Endothelial cell of umbilical vein (primary cell): ENCODE data around the gene EXD3. TPM values are rescaled to one million over a fixed set of nuclear protein-coding genes. Genes with fewer than 3 reads are reported as not detected.
A peak's percentile ranks its signal among the peaks of the same experiment; 100 is the strongest.

Experiments
- BruUV-seq: library from RNA; stranded (reverse); fragments of 400-500 nt; replicated peaks from 2 replicates; lab custom pipeline; 2021; lab: Mats Ljungman, UMichigan
- CTCF ChIA-PET: fragments of 300-600, 350-600 bp; sonication (Branson Sonifier 250); formaldehyde crosslinking; loops from one replicate; lab custom pipeline; 2021; ENCODE audit warnings: antibody characterized with exemption, inconsistent platforms; lab: Charles Lee
- POLR2A ChIA-PET: fragments of 300-600, 350-600 bp; sonication (Branson Sonifier 250); formaldehyde crosslinking; loops from one replicate; lab custom pipeline; 2021; ENCODE audit warnings: antibody characterized with exemption, inconsistent platforms; lab: Charles Lee
- DNase-seq: peaks from one replicate; pipeline ENCODE4 v3.0.0-alpha.2; 2011; ENCODE audit warnings: low read depth, low spot score
- FAIRE-seq: peaks from 2 replicates; lab custom pipeline; 2011; peaks lifted over from hg19 to GRCh38; lab: Jason Lieb, UNC
- H2AFZ ChIP-seq: 2 replicates; pipeline ENCODE4 v1.6.0; 2012; ENCODE audit warnings: low read depth, low read length, control low read depth, inconsistent platforms
- H3K27ac ChIP-seq: 2 replicates; pipeline ENCODE4 v1.5.1; 2011; ENCODE audit warnings: low read depth, mild to moderate bottlenecking, control low read depth, low read length, moderate library complexity; ENCODE audit not compliant: insufficient read depth
- H3K27me3 ChIP-seq, 2 experiments: 2 replicates each; pipeline versions ENCODE4 v1.6.0 to v1.6.1; 2011; ENCODE audit warnings: low read length in 2 of 2, mixed read lengths in 1 of 2; ENCODE audit not compliant: control insufficient read depth in 2 of 2, insufficient read depth in 2 of 2
- H3K36me3 ChIP-seq, 2 experiments: 2 replicates in 1 of 2; 3 replicates in 1 of 2; pipeline ENCODE4 v1.5.1; 2011; ENCODE audit warnings: low read length in 2 of 2, mild to moderate bottlenecking in 1 of 2, moderate library complexity in 1 of 2; ENCODE audit not compliant: control insufficient read depth in 2 of 2, insufficient read depth in 2 of 2; ENCODE audit errors: extremely low read depth in 1 of 2
- H3K4me1 ChIP-seq: 3 replicates; pipeline ENCODE4 v1.5.1; 2011; ENCODE audit warnings: mild to moderate bottlenecking, low read length; ENCODE audit not compliant: control insufficient read depth, insufficient read depth; ENCODE audit errors: extremely low read depth
- H3K4me2 ChIP-seq: 2 replicates; pipeline ENCODE4 v1.6.1; 2011; ENCODE audit warnings: low read length, control low read depth, mixed read lengths; ENCODE audit not compliant: insufficient read depth
- H3K4me3 ChIP-seq, 3 experiments: fragments of 200-600 bp in 1 of 3; sonication (generic), shearing (Covaris generic) in 1 of 3; replicated peaks in 1 of 3; 2 replicates each; pipeline ENCODE4 v1.5.1; 2011 to 2016; ENCODE audit warnings: control low read depth in 3 of 3, low read length in 3 of 3, mild to moderate bottlenecking in 2 of 3, inconsistent platforms in 1 of 3, low read depth in 1 of 3, moderate library complexity in 1 of 3; ENCODE audit not compliant: insufficient read depth in 1 of 3
- H3K79me2 ChIP-seq: 2 replicates; pipeline ENCODE4 v1.6.0; 2012; ENCODE audit warnings: low read length, inconsistent platforms; ENCODE audit not compliant: control insufficient read depth, insufficient read depth
- H3K9ac ChIP-seq: replicated peaks from 2 replicates; pipeline ENCODE3; 2011; ENCODE audit warnings: low read length, control low read depth; ENCODE audit not compliant: insufficient read depth; ENCODE audit errors: extremely low read depth
- H3K9me1 ChIP-seq: replicated peaks from 3 replicates; pipeline ENCODE4 v1.6.0; 2011; ENCODE audit warnings: mild to moderate bottlenecking, low read length; ENCODE audit not compliant: control insufficient read depth, insufficient read depth; ENCODE audit errors: extremely low read depth
- H3K9me3 ChIP-seq: replicated peaks from 2 replicates; pipeline ENCODE4 v1.5.1; 2012; ENCODE audit warnings: low read length, inconsistent platforms; ENCODE audit not compliant: control insufficient read depth, insufficient read depth
- H4K20me1 ChIP-seq: replicated peaks from 2 replicates; pipeline ENCODE3; 2011; ENCODE audit warnings: mild to moderate bottlenecking, low read length; ENCODE audit not compliant: control insufficient read depth, insufficient read depth; ENCODE audit errors: extremely low read depth
- CTCF ChIP-seq, 2 donors: IDR thresholded peaks; 1 replicate in 1 of 2; 2 replicates in 1 of 2; pipeline ENCODE4 v1.5.1; 2011; ENCODE audit warnings: low read length in 2 of 2, mild to moderate bottlenecking in 2 of 2, moderate library complexity in 2 of 2, control low read depth in 1 of 2, inconsistent platforms in 1 of 2, low read depth in 1 of 2; ENCODE audit not compliant: insufficient read depth in 1 of 2; ENCODE audit errors: extremely low read depth in 1 of 2
- EZH2 ChIP-seq: IDR thresholded peaks from 2 replicates; pipeline ENCODE4 v1.6.1; 2012; ENCODE audit warnings: borderline replicate concordance, low read depth, mild to moderate bottlenecking, moderate library complexity, low read length, inconsistent platforms; ENCODE audit not compliant: severe bottlenecking
- FOS ChIP-seq: IDR thresholded peaks from 2 replicates; pipeline ENCODE4 v1.6.1; 2011; ENCODE audit warnings: mild to moderate bottlenecking, low read length, moderate library complexity, borderline replicate concordance; ENCODE audit not compliant: insufficient read depth
- GATA2 ChIP-seq: IDR thresholded peaks from 2 replicates; pipeline ENCODE4 v1.7.0; 2011; ENCODE audit warnings: low read depth, mild to moderate bottlenecking, moderate library complexity, mixed read lengths, low read length; ENCODE audit not compliant: insufficient read length, insufficient read depth
- JUN ChIP-seq: IDR thresholded peaks from 2 replicates; pipeline ENCODE4 v1.6.1; 2011; ENCODE audit warnings: borderline replicate concordance, low read depth; ENCODE audit not compliant: insufficient read length, insufficient read depth
- MAX ChIP-seq: IDR thresholded peaks from 2 replicates; pipeline ENCODE4 v1.6.1; 2011; ENCODE audit not compliant: insufficient read depth, insufficient read length
- MYC ChIP-seq: IDR thresholded peaks from one replicate; pipeline ENCODE4 v1.6.1; 2011; ENCODE audit warnings: mild to moderate bottlenecking, low read depth, low read length
- POLR2A ChIP-seq: IDR thresholded peaks from 2 replicates; pipeline ENCODE4 v1.6.1; 2012; ENCODE audit warnings: low read depth, mild to moderate bottlenecking, control low read depth, low read length
- POLR2AphosphoS5 ChIP-seq: IDR thresholded peaks from 2 replicates; pipeline ENCODE4 v1.6.1; 2012; ENCODE audit warnings: low read depth, mild to moderate bottlenecking, control low read depth, low read length, moderate library complexity; ENCODE audit not compliant: insufficient read depth
- dilution Hi-C: fragments of 300-500 bp; cut with MboI; formaldehyde crosslinking; loops from one replicate; pipeline ENCODE4 v1.15.0; 2019; ENCODE audit warnings: low sequenced_read_pairs; ENCODE audit not compliant: extremely low pct_ligation_motif_present
- intact Hi-C: fragments of 100-400 bp; cut with micrococcal nuclease; formaldehyde crosslinking; loops from one replicate; pipeline ENCODE4 v1.10.0; 2022
- polyA plus RNA-seq, 4 experiments: library from polyadenylated mRNA; depleted of rRNA in 3 of 4; stranded (reverse) in 3 of 4; unstranded in 1 of 4; fragments of >200 nt; gene quantifications; 2 replicates each; pipeline versions ENCODE4 v1.2.1 to v1.2.3, GENCODE V29; 2011 to 2012; ENCODE audit warnings: missing spikeins in 1 of 4
- total RNA-seq: library from RNA; stranded (reverse); gene quantifications from 2 replicates; pipeline ENCODE4 v1.2.3, GENCODE V29; 2021

EXD3 gene
- total and polyA plus RNA-seq, 2 donors (not counting 3 experiments of a cell fraction or from before 2014, with no cell fraction given), result 17.7 to 30.3 TPM

GRCh38 chr9:137407590-137408300 lies 15.2 kb downstream of the EXD3 start:
- peaks cover 31% of the 10 kb centered on the region for H3K4me1 ChIP-seq
- peaks cover 4% of the 10 kb centered on the region for H3K79me2 ChIP-seq
- no peaks in the 10 kb centered on the region for H3K9me3 ChIP-seq
- no peak overlapping the region for H3K4me3 ChIP-seq
- BruUV-seq, result no TSS peak
- H3K9ac ChIP-seq, result peak overlapping the region; percentile 20
- no peaks in the 10 kb centered on the region for H3K36me3 ChIP-seq
- H4K20me1 ChIP-seq, result no peaks in the 10 kb centered on the region
- CTCF ChIA-PET, result interaction anchor here (1.1 to 4.6 kb wide), 5 partner anchors 15 to 121 kb away, joined by 3 to 36 read pairs (median 5); partner anchors contain the start of genes EXD3, NOXA1 and NRARP
- DNase-seq (no peak), FAIRE-seq (no peak)
- H2AFZ ChIP-seq, result no peak overlapping the region
- dilution Hi-C loops, result no loop called here
- no peaks in the 10 kb centered on the region for H3K27me3 ChIP-seq
- no peak for TF ChIP-seq CTCF (IDR thresholded peaks at IDR 0.05; ENCODE audit: extremely low read depth in 1 of 2, insufficient read depth in 1 of 2, low read depth in 1 of 2, low read length in 2 of 2)
- no peak for TF ChIP-seq MYC
- TF ChIP-seq GATA2, result no peak
- TF ChIP-seq FOS, result no peak
- no peak for TF ChIP-seq EZH2
- TF ChIP-seq JUN, result no peak
- TF ChIP-seq POLR2A, result no peak
- TF ChIP-seq POLR2AphosphoS5, result no peak
- no peak for TF ChIP-seq MAX
- POLR2A ChIA-PET, result no interaction called here
- H3K9me1 ChIP-seq, result no peaks in the 10 kb centered on the region
- no peak overlapping the region for H3K27ac ChIP-seq
- intact Hi-C loops, result loop anchor here (1.0 to 2.0 kb wide), 4 partner anchors 38 to 111 kb away; partner anchors contain the start of gene NRARP
- H3K4me2 ChIP-seq, result no peak overlapping the region
